HG03469 (cell line): Measurements from ENCODE around the gene CYP3A5.
"Not testable (repeated sequence)": the region's sequence is repeated elsewhere in the genome, so short reads cannot be mapped to it uniquely, and the experiment has no call there.

Experiments used
- ATAC-seq: cut with Tn5 transposase; IDR thresholded peaks from one replicate; pipeline ENCODE4 v1.9.1; 2021; ENCODE audit warnings: mild to moderate bottlenecking, moderate library complexity, moderate number of reproducible peaks; ENCODE audit not compliant: unreplicated experiment

Gene CYP3A5

GRCh38 chr7:99643464-99643863 lies 36.3 kb downstream of the CYP3A5 start:
- no peak for ATAC-seq

- no peak for ATAC-seq
These were observed 37.8 kb downstream of the CYP3A5 start for GRCh38 chr7:99642027-99642426.

- ATAC-seq, result no peak
These were observed 40.5 kb downstream of the CYP3A5 start for GRCh38 chr7:99639267-99639666.

- no peak for ATAC-seq
These were observed 41.1 kb downstream of the CYP3A5 start for GRCh38 chr7:99638731-99639130.

GRCh38 chr7:99637414-99637813 lies 42.4 kb downstream of the CYP3A5 start:
- ATAC-seq, result not testable (repeated sequence)

GRCh38 chr7:99631295-99632109 lies 48.3 kb downstream of the CYP3A5 start:
- ATAC-seq, result no peak

- ATAC-seq, result no peak
These were observed 50.2 kb downstream of the CYP3A5 start for GRCh38 chr7:99629643-99630042.

- ATAC-seq, result no peak
These were observed 51.0 kb downstream of the CYP3A5 start for GRCh38 chr7:99628471-99629465.

GRCh38 chr7:99627513-99627912 lies 52.3 kb downstream of the CYP3A5 start:
- ATAC-seq, result no peak

GRCh38 chr7:99626661-99627060 lies 53.1 kb downstream of the CYP3A5 start:
- ATAC-seq, result no peak

GRCh38 chr7:99625961-99626360 lies 53.8 kb downstream of the CYP3A5 start:
- ATAC-seq, result no peak

GRCh38 chr7:99625321-99625720 lies 54.5 kb downstream of the CYP3A5 start:
- no peak for ATAC-seq

- no peak for ATAC-seq
These were observed 55.3 kb downstream of the CYP3A5 start for GRCh38 chr7:99624484-99624883.

GRCh38 chr7:99623702-99624447 lies 55.9 kb downstream of the CYP3A5 start:
- no peak for ATAC-seq

GRCh38 chr7:99623091-99623693 lies 56.6 kb downstream of the CYP3A5 start:
- no peak for ATAC-seq

GRCh38 chr7:99622596-99622995 lies 57.2 kb downstream of the CYP3A5 start:
- no peak for ATAC-seq

- no peak for ATAC-seq
These were observed 58.5 kb downstream of the CYP3A5 start for GRCh38 chr7:99621271-99621670.

- no peak for ATAC-seq
These were observed 60.1 kb downstream of the CYP3A5 start for GRCh38 chr7:99619571-99620130.

- ATAC-seq, result no peak
These were observed 61.1 kb downstream of the CYP3A5 start for GRCh38 chr7:99618726-99619125.

GRCh38 chr7:99617192-99617781 lies 62.5 kb downstream of the CYP3A5 start:
- peak; percentile 25 for ATAC-seq
